Hepatocyte (in vitro differentiated cells): ENCODE measurements around the gene CWC27.

Experiments
- EZH2 ChIP-seq: fragments of 200-600 bp; sonication (generic); IDR thresholded peaks from 2 replicates; pipeline ENCODE4 v1.6.1; 2016; ENCODE audit warnings: antibody characterized with exemption, mild to moderate bottlenecking, borderline replicate concordance
- EZH2phosphoT487 ChIP-seq: fragments of 200-600 bp; sonication (generic); IDR thresholded peaks from one replicate; pipeline ENCODE4 v1.6.1; 2018; ENCODE audit warnings: antibody characterized with exemption, mild to moderate bottlenecking, low read depth, moderate library complexity; ENCODE audit not compliant: unreplicated experiment, severe bottlenecking
- TF ChIP-seq, protein P1 (sequence below): fragments of 200-600 bp; sonication (generic); IDR thresholded peaks from 2 replicates; pipeline ENCODE4 v1.5.1; 2016; ENCODE audit warnings: antibody characterized with exemption, mild to moderate bottlenecking; ENCODE audit not compliant: poor library complexity

DNA sequence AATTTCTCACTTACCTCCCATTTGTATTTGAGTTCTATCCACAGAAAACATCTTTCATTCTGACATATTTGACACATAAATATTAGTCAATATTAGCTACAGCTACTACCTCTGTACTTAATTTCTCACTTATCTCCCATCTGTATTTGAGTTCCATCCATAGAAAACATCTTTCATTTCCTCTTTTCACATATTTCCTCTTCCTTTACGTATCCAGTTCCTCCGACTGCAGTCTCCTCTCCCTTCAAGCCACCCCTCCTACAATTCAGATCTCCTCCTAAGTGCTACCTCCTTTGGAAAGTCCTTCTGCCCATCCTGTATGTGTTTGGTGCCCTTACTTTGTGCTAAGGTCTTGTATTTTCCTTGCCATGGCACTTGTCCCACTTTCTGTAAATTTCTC, 1.8 kb upstream of the CWC27 start:
- TF ChIP-seq, protein P1, sequence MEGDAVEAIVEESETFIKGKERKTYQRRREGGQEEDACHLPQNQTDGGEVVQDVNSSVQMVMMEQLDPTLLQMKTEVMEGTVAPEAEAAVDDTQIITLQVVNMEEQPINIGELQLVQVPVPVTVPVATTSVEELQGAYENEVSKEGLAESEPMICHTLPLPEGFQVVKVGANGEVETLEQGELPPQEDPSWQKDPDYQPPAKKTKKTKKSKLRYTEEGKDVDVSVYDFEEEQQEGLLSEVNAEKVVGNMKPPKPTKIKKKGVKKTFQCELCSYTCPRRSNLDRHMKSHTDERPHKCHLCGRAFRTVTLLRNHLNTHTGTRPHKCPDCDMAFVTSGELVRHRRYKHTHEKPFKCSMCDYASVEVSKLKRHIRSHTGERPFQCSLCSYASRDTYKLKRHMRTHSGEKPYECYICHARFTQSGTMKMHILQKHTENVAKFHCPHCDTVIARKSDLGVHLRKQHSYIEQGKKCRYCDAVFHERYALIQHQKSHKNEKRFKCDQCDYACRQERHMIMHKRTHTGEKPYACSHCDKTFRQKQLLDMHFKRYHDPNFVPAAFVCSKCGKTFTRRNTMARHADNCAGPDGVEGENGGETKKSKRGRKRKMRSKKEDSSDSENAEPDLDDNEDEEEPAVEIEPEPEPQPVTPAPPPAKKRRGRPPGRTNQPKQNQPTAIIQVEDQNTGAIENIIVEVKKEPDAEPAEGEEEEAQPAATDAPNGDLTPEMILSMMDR, result no peak
- no peak for TF ChIP-seq EZH2
- TF ChIP-seq EZH2phosphoT487, result no peak
